Sciatic nerve (tissue), 2 donors: Measurements from ENCODE around the gene HNRNPR. TPM values are rescaled to one million over a fixed set of nuclear protein-coding genes. Genes with fewer than 3 reads are reported as not detected.
"Not testable (repeated sequence)": the region's sequence is repeated elsewhere in the genome, so short reads cannot be mapped to it uniquely, and the experiment has no call there.

ENCODE experiments used
- ATAC-seq: fragments of 200-7000 bp; cut with Tn5 transposase; one replicate; pipeline ENCODE4 v1.9.1; 2020; ENCODE audit warnings: mild to moderate bottlenecking, moderate library complexity
- DNase-seq: peaks from one replicate; pipeline ENCODE4 v3.0.0-alpha.2; 2020; ENCODE audit warnings: low spot score
- intact Hi-C: fragments of 100-400 bp; cut with DNase I; formaldehyde crosslinking; loops from one replicate; pipeline ENCODE4 v1.14.2; 2022
- total RNA-seq: library from RNA; stranded (reverse); fragmentation: NEBNext Ultra II Directional; extraction: Animal tissue kit (Norgen Biotek cat#: 25700); gene quantifications from one replicate; pipeline ENCODE4 v1.2.1, GENCODE V29; 2021
- donor health status: DM: no; HTN: no; CAD: no.
- donor health status: DM: no; HTN: no; CAD: no.

Gene HNRNPR
- total RNA-seq, 1 donor from 2014 or later = 133 TPM

DNA sequence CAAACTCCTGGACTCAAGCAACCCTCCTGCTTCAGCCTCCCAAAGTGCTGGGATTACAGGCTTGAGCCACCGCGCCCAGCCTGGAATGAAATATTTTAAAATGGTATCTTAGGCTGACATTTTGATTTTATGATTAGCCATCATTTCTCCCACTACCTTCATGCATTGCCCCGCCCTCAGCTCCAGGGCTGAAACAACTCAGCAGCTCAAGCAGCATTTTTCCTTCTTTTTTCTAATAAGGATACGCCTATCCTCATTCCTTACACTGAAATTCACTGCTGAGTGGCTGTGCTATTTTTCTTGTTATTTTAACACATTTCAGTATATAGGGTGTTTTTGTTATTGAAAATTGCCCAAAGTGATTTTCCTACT lies 70.0 kb downstream of the HNRNPR start:
- ATAC-seq (no peak), DNase-seq (no peak)
- intact Hi-C loops = no loop called here

DNA sequence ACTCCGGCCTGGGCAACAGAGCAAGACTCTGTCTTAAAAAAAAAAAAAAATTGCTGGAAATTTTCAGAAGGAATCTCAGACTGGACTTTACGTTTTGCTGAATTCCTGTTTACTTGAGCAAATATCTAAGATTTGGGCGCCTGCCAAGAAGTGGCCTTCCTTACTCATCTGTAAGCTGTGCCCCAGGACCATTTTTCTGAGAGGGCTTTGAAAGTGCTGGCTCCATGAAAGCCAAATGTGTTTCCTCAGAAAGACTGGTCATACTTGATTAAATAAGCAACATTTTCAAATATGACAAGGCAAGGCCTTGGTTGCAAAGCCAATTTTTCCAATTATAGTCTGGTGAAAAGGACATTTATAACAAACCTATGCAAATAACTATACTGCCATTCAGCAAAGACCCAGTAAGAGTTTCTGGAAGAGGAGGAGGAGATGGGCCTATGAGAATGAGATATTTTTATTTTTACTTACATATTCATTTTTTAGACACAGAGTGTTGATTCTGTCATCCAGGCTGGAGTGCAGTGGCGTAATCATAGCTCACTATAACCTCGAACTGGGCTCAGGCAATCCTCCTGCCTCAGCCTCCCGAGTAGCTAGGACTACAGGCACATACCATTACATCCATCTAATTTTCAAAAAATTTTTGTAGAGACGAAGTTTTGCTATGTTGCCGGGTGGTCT lies 70.5 kb downstream of the HNRNPR start:
- intact Hi-C loops = no loop called here
- DNase-seq (no peak), ATAC-seq (no peak)

DNA sequence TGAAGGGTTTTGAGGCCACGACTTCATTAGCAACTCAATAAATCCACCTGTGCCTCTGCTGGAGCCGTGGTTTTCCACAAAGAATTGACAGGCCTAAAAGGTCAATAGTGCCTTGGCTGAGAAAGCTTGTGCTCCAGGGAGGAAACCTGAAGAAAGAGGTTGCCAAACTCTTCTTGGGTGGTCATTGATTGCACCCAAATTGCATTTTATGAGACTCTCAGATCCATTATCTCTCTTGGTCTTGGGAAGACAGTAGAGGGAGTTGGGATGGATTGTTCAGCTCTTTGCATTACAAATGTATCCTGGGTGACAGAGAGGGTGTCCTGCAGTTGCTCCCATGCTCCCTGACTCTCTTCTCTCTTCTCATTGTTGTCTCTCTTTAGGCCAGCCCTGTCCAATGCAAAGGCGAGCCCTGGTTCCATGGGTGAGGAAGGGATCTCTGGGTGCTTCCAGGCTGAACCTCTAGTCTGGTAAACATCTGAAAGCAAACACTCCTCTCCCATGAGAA lies 80.7 kb downstream of the HNRNPR start:
- DNase-seq (no peak), ATAC-seq (no peak)
- intact Hi-C loops = no loop called here

DNA sequence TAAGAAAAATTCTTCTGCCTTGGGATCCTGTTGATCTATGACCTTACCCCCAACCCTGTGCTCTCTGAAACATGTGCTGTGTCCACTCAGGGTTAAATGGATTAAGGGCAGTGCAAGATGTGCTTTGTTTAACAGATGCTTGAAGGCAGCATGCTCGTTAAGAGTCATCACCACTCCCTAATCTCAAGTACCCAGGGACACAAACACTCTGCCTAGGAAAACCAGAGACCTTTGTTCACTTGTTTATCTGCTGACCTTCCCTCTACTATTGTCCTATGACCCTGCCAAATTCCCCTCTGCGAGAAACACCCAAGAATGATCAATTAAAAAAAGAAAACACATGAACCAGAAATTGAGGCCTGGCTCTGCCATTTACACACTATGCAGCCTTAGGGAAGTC lies 86.0 kb downstream of the HNRNPR start:
- ATAC-seq, intact Hi-C loops, DNase-seq: not testable (repeated sequence)

DNA sequence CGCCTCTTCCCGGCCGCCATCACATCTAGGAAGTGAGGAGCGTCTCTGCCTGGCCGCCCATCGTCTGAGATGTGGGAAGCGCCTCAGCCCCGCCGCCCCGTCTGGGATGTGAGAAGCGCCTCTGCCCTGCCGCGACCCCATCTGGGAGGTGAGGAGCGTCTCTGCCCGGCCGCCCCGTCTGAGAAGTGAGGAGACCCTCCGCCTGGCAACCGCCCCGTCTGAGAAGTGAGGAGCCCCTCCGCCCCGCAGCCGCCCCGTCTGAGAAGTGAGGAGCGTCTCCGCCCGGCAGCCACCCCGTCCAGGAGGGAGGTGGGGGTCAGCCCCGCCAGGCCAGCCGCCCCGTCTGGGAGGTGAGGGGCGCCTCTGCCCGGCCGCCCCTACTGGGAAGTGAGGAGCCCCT lies 86.7 kb downstream of the HNRNPR start:
- not testable (repeated sequence) for ATAC-seq

More for the DNA sequence above, 86.7 kb downstream of the HNRNPR start:
- intact Hi-C loops, DNase-seq: not testable (repeated sequence)

Other genes with a start within 250 kb of the HNRNPR start
- gene LUZP1, start 175.4 kb downstream of the HNRNPR start, total RNA-seq = 38.2 TPM
- gene HTR1D, start 126.8 kb downstream of the HNRNPR start, total RNA-seq = 2.1 TPM
- 29.5 TPM for gene ZNF436, start 25.6 kb upstream of the HNRNPR start, total RNA-seq
- gene TCEA3, start 80.5 kb upstream of the HNRNPR start, total RNA-seq = 48.4 TPM
- 109 TPM for gene ASAP3, start 139.9 kb upstream of the HNRNPR start, total RNA-seq
- 2.1 TPM for gene E2F2, start 186.9 kb upstream of the HNRNPR start, total RNA-seq
- 289 TPM for gene ID3, start 215.2 kb upstream of the HNRNPR start, total RNA-seq